Muscle layer of colon (tissue), 2 donors: Measurements from ENCODE around the gene LRRC74B.

Experiments
- H3K27ac ChIP-seq: one replicate; pipeline ENCODE4 v1.7.0; 2013; ENCODE audit warnings: low read depth, mild to moderate bottlenecking, low read length, moderate library complexity
- H3K27me3 ChIP-seq, 2 donors: one replicate each; pipeline ENCODE4 v1.7.0; 2013; ENCODE audit warnings: low read length in 2 of 2, mild to moderate bottlenecking in 2 of 2; ENCODE audit not compliant: insufficient read depth in 2 of 2, control insufficient read depth in 1 of 2
- H3K36me3 ChIP-seq: one replicate; pipeline ENCODE4 v1.7.0; 2013; ENCODE audit warnings: mild to moderate bottlenecking, low read length; ENCODE audit not compliant: insufficient read depth
- H3K4me1 ChIP-seq: one replicate; pipeline ENCODE4 v1.7.0; 2013; ENCODE audit warnings: mild to moderate bottlenecking, low read length; ENCODE audit not compliant: insufficient read depth
- H3K4me3 ChIP-seq, 2 donors: one replicate each; pipeline ENCODE4 v1.7.0; 2013; ENCODE audit warnings: low read length in 2 of 2, low read depth in 1 of 2, mild to moderate bottlenecking in 1 of 2, moderate library complexity in 1 of 2
- H3K9ac ChIP-seq: one replicate; pipeline ENCODE4 v1.7.0; 2013; ENCODE audit warnings: low read length
- H3K9me3 ChIP-seq: one replicate; pipeline ENCODE4 v1.7.0; 2013; ENCODE audit warnings: mild to moderate bottlenecking, low read length
- donor health status: abdominal sarcoma.
- donor health status: Adenocarcinoma of cecum.

The LRRC74B gene

GRCh38 chr22:21099578-21099977 lies 53.8 kb downstream of the LRRC74B start:
- Histone ChIP-seq H3K9me3 (no peaks in the 10 kb centered on the region), H3K27me3 (peaks cover 0 to 4% of the 10 kb centered on the region in 2 donors), H3K27ac (no peak overlapping the region), H3K9ac (no peak overlapping the region), H3K36me3 (no peaks in the 10 kb centered on the region), H3K4me3 (no peak overlapping the region), H3K4me1 (no peaks in the 10 kb centered on the region)

DNA sequence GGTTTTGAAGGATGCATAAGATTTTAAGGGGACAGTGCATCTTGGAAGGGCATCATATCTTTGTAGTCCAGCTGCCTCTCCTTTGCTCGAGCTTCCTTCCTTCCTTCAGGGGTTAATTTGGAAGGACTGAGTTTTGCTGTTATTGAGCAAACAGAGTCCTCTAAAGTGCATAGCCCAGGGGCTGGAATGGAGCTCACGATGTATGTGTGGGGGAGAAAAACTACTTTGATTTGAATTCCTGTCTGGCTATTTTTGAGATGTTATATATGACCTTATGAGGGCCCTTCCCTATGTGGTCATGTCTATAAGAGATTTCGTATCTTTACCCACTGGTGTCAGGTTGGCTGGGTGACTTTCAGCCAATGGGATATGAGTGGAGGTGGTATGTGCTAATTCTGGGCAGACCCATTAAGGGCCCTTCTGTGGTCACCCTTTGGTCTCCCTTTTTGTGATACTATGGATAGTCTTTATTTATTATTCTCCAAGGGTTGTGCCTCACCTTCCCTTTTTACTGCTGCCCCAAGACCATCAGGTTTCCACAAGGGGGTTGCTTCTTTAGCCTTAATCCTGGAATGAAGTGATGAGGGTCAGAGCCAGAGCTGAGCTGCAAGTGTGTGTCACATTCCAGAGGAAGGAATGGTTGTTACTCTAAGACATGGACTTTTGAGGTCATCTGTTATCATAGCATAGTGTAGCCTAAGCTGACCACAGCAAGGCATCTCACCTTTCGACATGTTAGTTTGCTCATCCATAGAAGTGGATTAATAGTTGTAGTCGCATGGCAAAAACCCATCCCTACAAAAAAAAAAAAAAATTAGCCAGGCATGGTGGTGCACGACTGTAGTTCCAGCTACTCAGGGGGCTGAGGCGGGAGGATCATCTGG lies 54.6 kb downstream of the LRRC74B start:
- no peaks in the 10 kb centered on the region for H3K9me3 ChIP-seq
- no peak overlapping the region for H3K4me3 ChIP-seq
- H3K27ac ChIP-seq, result no peak overlapping the region
- no peak overlapping the region for H3K9ac ChIP-seq
- no peaks in the 10 kb centered on the region for H3K36me3 ChIP-seq
- peaks cover 0 to 4% of the 10 kb centered on the region in 2 donors for H3K27me3 ChIP-seq
- no peaks in the 10 kb centered on the region for H3K4me1 ChIP-seq

GRCh38 chr22:21101877-21102638 lies 56.3 kb downstream of the LRRC74B start:
- Histone ChIP-seq H3K27me3 (peaks cover 0 to 4% of the 10 kb centered on the region in 2 donors), H3K36me3 (no peaks in the 10 kb centered on the region), H3K4me3 (no peak overlapping the region), H3K27ac (no peak overlapping the region), H3K4me1 (no peaks in the 10 kb centered on the region), H3K9ac (no peak overlapping the region), H3K9me3 (no peaks in the 10 kb centered on the region)

DNA sequence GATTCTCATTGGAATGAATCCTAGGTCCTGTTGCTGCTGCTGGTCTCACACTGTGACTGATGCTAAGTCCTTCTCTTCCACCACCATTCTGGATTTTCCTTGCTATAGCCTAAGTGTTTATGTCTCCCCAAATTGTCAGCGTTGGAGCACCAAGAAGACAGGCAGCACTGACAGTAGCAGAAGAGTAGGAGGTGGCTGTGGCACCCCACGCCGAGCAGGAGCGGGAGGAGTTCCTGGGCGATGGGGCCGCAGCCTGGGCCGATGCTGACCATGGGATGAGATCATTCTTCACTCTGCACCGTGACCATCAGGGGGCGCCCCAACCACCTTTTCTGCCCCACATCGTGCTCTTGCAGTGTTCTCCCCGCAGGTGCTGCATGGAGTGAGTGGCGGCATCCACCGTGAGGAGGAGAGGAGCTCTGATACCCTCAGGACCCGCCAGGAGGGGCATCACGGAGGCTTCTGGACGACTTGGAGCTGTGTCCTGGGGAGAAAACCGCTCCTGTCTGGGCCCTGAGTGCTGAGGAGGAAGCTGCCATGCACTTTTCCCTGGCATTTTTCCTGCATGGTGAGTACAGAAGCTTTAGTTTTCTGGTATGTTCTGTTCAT lies 57.0 kb downstream of the LRRC74B start:
- no peak overlapping the region for H3K9ac ChIP-seq
- H3K4me3 ChIP-seq, result no peak overlapping the region
- H3K4me1 ChIP-seq, result no peaks in the 10 kb centered on the region
- peaks cover 0 to 4% of the 10 kb centered on the region in 2 donors for H3K27me3 ChIP-seq
- no peak overlapping the region for H3K27ac ChIP-seq
- no peaks in the 10 kb centered on the region for H3K9me3 ChIP-seq
- H3K36me3 ChIP-seq, result no peaks in the 10 kb centered on the region

DNA sequence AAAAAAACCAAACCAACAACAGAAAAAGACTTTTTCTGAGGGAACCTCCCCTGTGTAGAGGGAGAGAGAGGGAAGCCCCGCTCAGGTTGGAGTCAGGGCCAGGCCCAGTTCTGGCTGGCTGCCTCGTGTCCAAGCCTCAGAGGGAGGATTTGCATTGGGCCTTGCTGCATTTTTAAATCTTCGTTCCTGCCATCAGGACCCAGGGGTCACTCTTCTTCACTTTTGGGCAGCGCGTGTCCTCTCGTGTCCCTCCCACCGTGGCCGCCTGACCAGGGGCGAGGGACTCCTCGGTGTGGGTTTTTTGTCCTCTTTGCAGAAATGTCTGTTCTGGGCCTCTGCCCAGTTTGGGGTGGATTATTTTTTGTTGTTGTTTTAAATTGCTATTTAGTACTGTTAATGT lies 57.9 kb downstream of the LRRC74B start:
- no peaks in the 10 kb centered on the region for H3K36me3 ChIP-seq
- H3K27ac ChIP-seq, result no peak overlapping the region

GRCh38 chr22:21104126-21104691 lies 58.5 kb downstream of the LRRC74B start:
- Histone ChIP-seq H3K4me1 (no peaks in the 10 kb centered on the region), H3K27ac (no peak overlapping the region), H3K9me3 (no peaks in the 10 kb centered on the region), H3K27me3 (no peaks in the 10 kb centered on the region), H3K9ac (no peak overlapping the region), H3K36me3 (no peaks in the 10 kb centered on the region), H3K4me3 (no peak overlapping the region)

More for the DNA sequence above, 57.9 kb downstream of the LRRC74B start:
- no peaks in the 10 kb centered on the region for H3K9me3 ChIP-seq
- no peak overlapping the region for H3K4me3 ChIP-seq
- H3K4me1 ChIP-seq, result no peaks in the 10 kb centered on the region
- H3K9ac ChIP-seq, result no peak overlapping the region
- H3K27me3 ChIP-seq, result no peaks in the 10 kb centered on the region

- Histone ChIP-seq H3K4me1 (no peaks in the 10 kb centered on the region), H3K27me3 (no peaks in the 10 kb centered on the region), H3K36me3 (no peaks in the 10 kb centered on the region), H3K4me3 (no peak overlapping the region), H3K27ac (no peak overlapping the region), H3K9me3 (no peaks in the 10 kb centered on the region), H3K9ac (no peak overlapping the region)
Measured at GRCh38 chr22:21105294-21105693, 59.5 kb downstream of the LRRC74B start.

DNA sequence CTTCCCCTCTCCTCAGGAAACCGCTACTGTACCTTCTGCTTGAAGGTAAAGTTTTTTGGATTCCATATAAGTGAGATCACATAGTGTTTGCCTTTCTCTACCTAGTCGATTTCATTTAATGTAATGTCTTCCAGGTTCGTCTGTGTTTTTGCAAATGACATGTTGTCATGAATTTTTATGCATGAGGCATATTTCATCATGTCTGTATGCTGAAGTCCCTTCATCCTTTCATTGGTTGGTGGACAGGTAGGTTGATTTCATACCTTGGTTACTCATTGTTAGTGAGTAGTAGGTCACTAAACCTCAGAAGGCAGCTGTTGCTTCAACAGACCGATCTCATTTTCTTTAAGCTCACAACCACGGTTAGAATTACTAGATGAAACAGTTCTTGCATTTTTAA lies 60.3 kb downstream of the LRRC74B start:
- Histone ChIP-seq H3K4me1 (no peaks in the 10 kb centered on the region), H3K27me3 (no peaks in the 10 kb centered on the region), H3K9ac (no peak overlapping the region)

DNA sequence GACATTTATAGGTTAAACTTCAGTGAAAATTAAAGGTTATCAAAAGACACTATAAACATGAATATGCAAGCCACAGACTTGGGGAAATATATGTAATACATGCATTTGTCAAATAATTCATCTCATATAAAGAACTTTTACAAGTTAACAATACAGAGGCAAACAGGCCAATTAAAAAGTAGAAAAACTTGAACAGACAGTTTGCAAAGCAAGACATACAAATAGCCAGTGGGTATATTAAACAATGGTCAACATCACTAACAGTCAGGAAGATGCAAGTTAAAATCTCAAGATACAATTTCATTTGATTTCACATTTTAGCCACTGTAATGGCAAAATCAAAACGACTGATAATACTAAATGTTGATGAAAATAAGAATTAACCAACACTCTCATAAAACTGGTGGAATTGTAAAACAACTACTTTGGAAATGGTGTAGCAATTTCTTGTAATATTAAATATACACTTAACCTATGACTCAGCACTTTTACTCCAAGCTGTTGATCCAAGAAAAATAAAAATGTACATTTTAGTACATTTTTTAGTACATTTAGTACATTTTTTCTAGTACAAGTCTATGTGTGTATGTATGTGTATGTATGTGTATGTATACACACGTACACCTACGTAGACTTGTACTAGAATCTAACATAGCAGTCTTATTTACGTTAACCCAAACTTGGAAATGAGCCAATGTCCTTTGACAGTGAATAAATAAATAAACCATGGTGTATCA lies 62.8 kb downstream of the LRRC74B start:
- H3K9ac ChIP-seq, result no peak overlapping the region
- H3K27me3 ChIP-seq, result no peaks in the 10 kb centered on the region
- H3K4me1 ChIP-seq, result no peaks in the 10 kb centered on the region
- no peaks in the 10 kb centered on the region for H3K36me3 ChIP-seq
- no peak overlapping the region for H3K4me3 ChIP-seq
- no peaks in the 10 kb centered on the region for H3K9me3 ChIP-seq
- no peak overlapping the region for H3K27ac ChIP-seq

More for the DNA sequence above, 60.3 kb downstream of the LRRC74B start:
- Histone ChIP-seq H3K36me3 (no peaks in the 10 kb centered on the region), H3K4me3 (no peak overlapping the region), H3K27ac (no peak overlapping the region), H3K9me3 (no peaks in the 10 kb centered on the region)
